Liver (tissue), 9 donors: ENCODE measurements around the gene STX16. TPM values are rescaled to one million over a fixed set of nuclear protein-coding genes. Genes with fewer than 3 reads are reported as not detected.

Experiments
- DNase-seq: peaks from one replicate; pipeline ENCODE4 v3.0.0-alpha.2; 2017; ENCODE audit warnings: low spot score
- H3K27ac ChIP-seq, 2 donors: one replicate each; pipeline ENCODE4 v1.7.0; 2013; ENCODE audit warnings: inconsistent platforms in 2 of 2, low read length in 2 of 2, control low read depth in 1 of 2, low read depth in 1 of 2, mild to moderate bottlenecking in 1 of 2
- H3K27me3 ChIP-seq, 4 donors: one replicate each; pipeline versions ENCODE4 v1.6.1 to v1.7.0; 2013; ENCODE audit warnings: low read length in 3 of 4, inconsistent platforms in 1 of 4, mild to moderate bottlenecking in 1 of 4, moderate library complexity in 1 of 4; ENCODE audit not compliant: control insufficient read depth in 4 of 4, insufficient read depth in 4 of 4
- H3K36me3 ChIP-seq, 4 donors: one replicate each; pipeline versions ENCODE4 v1.6.1 to v1.7.0; 2013; ENCODE audit warnings: low read length in 3 of 4, mild to moderate bottlenecking in 3 of 4, low read depth in 1 of 4, moderate library complexity in 1 of 4; ENCODE audit not compliant: control insufficient read depth in 4 of 4, insufficient read depth in 3 of 4
- H3K4me1 ChIP-seq, 4 donors: one replicate each; pipeline versions ENCODE4 v1.6.1 to v1.7.0; 2013; ENCODE audit warnings: low read length in 3 of 4, mild to moderate bottlenecking in 3 of 4, moderate library complexity in 1 of 4; ENCODE audit not compliant: control insufficient read depth in 4 of 4, insufficient read depth in 4 of 4
- H3K4me3 ChIP-seq, 3 donors: one replicate each; pipeline versions ENCODE4 v1.6.1 to v1.7.0; 2013; ENCODE audit warnings: low read length in 3 of 3, control low read depth in 1 of 3, low read depth in 1 of 3, mild to moderate bottlenecking in 1 of 3
- H3K9ac ChIP-seq, 2 donors: one replicate each; pipeline ENCODE4 v1.7.0; 2013; ENCODE audit warnings: low read length in 2 of 2, mild to moderate bottlenecking in 2 of 2, moderate library complexity in 2 of 2, control low read depth in 1 of 2, low read depth in 1 of 2
- H3K9me3 ChIP-seq, 4 donors: one replicate each; pipeline versions ENCODE4 v1.6.1 to v1.7.0; 2013; ENCODE audit warnings: low read length in 3 of 4; ENCODE audit not compliant: control insufficient read depth in 4 of 4
- EGR1 ChIP-seq, 2 donors: IDR thresholded peaks; 2 replicates each; pipeline ENCODE4 v1.6.1; 2016 to 2018; ENCODE audit warnings: antibody characterized with exemption in 2 of 2, low read depth in 2 of 2
- FOXA1 ChIP-seq: IDR thresholded peaks from 2 replicates; pipeline ENCODE4 v1.6.1; 2016; ENCODE audit warnings: antibody characterized with exemption
- FOXA2 ChIP-seq: IDR thresholded peaks from 2 replicates; pipeline ENCODE4 v1.6.1; 2016; ENCODE audit warnings: antibody characterized with exemption
- GABPA ChIP-seq, 2 donors: IDR thresholded peaks in 1 of 2; conservative IDR thresholded peaks in 1 of 2; 2 replicates each; pipeline ENCODE4 v1.6.1; 2016; ENCODE audit warnings: antibody characterized with exemption in 2 of 2, mild to moderate bottlenecking in 1 of 2, moderate library complexity in 1 of 2
- HNF4A ChIP-seq, 2 donors: conservative IDR thresholded peaks; 2 replicates each; pipeline ENCODE4 v1.6.1; 2016; ENCODE audit warnings: antibody characterized with exemption in 2 of 2, mild to moderate bottlenecking in 2 of 2
- NR2F2 ChIP-seq: IDR thresholded peaks from 2 replicates; pipeline ENCODE4 v1.6.1; 2016; ENCODE audit warnings: antibody characterized with exemption
- REST ChIP-seq: IDR thresholded peaks from 2 replicates; pipeline ENCODE4 v1.6.1; 2016; ENCODE audit warnings: antibody characterized with exemption, mild to moderate bottlenecking
- SP1 ChIP-seq: IDR thresholded peaks from 2 replicates; pipeline ENCODE4 v1.6.1; 2018; ENCODE audit warnings: antibody characterized with exemption, mild to moderate bottlenecking
- TAF1 ChIP-seq: conservative IDR thresholded peaks from 2 replicates; pipeline ENCODE4 v1.6.1; 2016; ENCODE audit warnings: antibody characterized with exemption, mild to moderate bottlenecking
- YY1 ChIP-seq: IDR thresholded peaks from 2 replicates; pipeline ENCODE4 v1.6.1; 2016; ENCODE audit warnings: antibody characterized with exemption, mild to moderate bottlenecking
- ZBTB33 ChIP-seq: IDR thresholded peaks from 2 replicates; pipeline ENCODE4 v1.6.1; 2016; ENCODE audit warnings: antibody characterized with exemption
- WGBS: extraction: QIAGEN DNeasy Blood & Tissue Kit; methylation state at CpG from one replicate; pipeline ENCODE4 v1.1.7; 2013; 5-methylcytosine and 5-hydroxymethylcytosine counted together
- polyA plus RNA-seq, 2 donors: library from polyadenylated mRNA; stranded (reverse) in 1 of 2; unstranded in 1 of 2; fragments of 200-250 nt in 1 of 2; fragments of >200 nt in 1 of 2; fragmentation: Nextera tagmentation in 1 of 2; extraction: Ambion mirVana in 1 of 2; gene quantifications; one replicate each; pipeline versions ENCODE4 v1.2.1 to v1.2.3, GENCODE V29; 2013 to 2015
- total RNA-seq, 2 donors: library from RNA; depleted of rRNA; stranded (reverse); fragments of >200 nt; gene quantifications; one replicate each; pipeline ENCODE4 v1.2.3, GENCODE V29; 2014
- donor health status: healthy.
- donor health status: healthy.
- donor health status: healthy.
- donor health status: healthy.
- donor health status: healthy.

The STX16 gene
- total and polyA plus RNA-seq, 4 donors = 8.5 to 32.5 (median 16.6) TPM

GRCh38 chr20:58697867-58698703 is 47.0 kb downstream of the STX16 start:
- no peak overlapping the region for H3K27ac ChIP-seq
- DNase-seq = no peak
- 96% methylated on average over 15 of the region's 15 CpGs for WGBS

More at GRCh38 chr20:58697867-58698703, 47.0 kb downstream of the STX16 start:
- H3K4me1 ChIP-seq = peaks cover 5 to 15% (median 9%) of the 10 kb centered on the region in 4 donors
- peaks cover 2 to 64% (median 21%) of the 10 kb centered on the region in 4 donors for H3K36me3 ChIP-seq
- no peak overlapping the region for H3K9ac ChIP-seq
- H3K4me3 ChIP-seq = no peak overlapping the region
- no peak for TF ChIP-seq REST
- no peak for TF ChIP-seq FOXA2
- no peak for TF ChIP-seq NR2F2
- no peak for TF ChIP-seq HNF4A (conservative IDR thresholded peaks at IDR 0.05)
- TF ChIP-seq ZBTB33 = no peak
- TF ChIP-seq TAF1 = no peak
- TF ChIP-seq EGR1 (IDR thresholded peaks at IDR 0.05; ENCODE audit: low read depth in 2 of 2) = no peak
- no peak for TF ChIP-seq SP1
- TF ChIP-seq FOXA1 = no peak
- TF ChIP-seq GABPA (IDR thresholded peaks at IDR 0.05 in 1 of 2, conservative IDR thresholded peaks at IDR 0.05 in 1 of 2) = no peak
- TF ChIP-seq YY1 = no peak
- H3K27me3 ChIP-seq = no peaks in the 10 kb centered on the region
- no peaks in the 10 kb centered on the region for H3K9me3 ChIP-seq
